LNCAP (cell line): ENCODE data around the gene JUND.

Source experiments
- TF ChIP-seq, protein P1 (sequence below): fragments of 450-650 bp; IDR thresholded peaks from 2 replicates; pipeline ENCODE4 v1.5.1; 2017; ENCODE audit warnings: mild to moderate bottlenecking

JUND gene

GRCh38 chr19:18297308-18297707 is 15.9 kb upstream of the JUND start:
- TF ChIP-seq, protein P1, sequence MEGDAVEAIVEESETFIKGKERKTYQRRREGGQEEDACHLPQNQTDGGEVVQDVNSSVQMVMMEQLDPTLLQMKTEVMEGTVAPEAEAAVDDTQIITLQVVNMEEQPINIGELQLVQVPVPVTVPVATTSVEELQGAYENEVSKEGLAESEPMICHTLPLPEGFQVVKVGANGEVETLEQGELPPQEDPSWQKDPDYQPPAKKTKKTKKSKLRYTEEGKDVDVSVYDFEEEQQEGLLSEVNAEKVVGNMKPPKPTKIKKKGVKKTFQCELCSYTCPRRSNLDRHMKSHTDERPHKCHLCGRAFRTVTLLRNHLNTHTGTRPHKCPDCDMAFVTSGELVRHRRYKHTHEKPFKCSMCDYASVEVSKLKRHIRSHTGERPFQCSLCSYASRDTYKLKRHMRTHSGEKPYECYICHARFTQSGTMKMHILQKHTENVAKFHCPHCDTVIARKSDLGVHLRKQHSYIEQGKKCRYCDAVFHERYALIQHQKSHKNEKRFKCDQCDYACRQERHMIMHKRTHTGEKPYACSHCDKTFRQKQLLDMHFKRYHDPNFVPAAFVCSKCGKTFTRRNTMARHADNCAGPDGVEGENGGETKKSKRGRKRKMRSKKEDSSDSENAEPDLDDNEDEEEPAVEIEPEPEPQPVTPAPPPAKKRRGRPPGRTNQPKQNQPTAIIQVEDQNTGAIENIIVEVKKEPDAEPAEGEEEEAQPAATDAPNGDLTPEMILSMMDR, result no peak

DNA sequence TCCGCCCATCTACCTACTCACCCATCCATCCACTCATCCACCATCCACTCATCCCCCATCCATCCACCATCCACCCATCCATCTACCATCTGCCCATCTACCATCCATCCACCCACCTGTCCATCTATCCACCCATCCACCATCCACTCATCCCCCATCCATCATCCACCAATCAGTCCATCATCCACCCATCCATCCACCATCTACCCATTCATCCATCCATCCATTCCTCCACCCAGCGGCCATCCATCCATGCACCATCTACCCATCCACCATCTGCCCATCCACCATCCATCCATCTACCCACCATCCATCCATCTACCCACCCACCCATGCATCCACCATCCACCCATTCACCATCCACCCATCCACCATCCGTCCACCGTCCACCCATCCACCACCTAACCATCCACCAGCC is 13.6 kb upstream of the JUND start:
- TF ChIP-seq, protein P1, result no peak

DNA sequence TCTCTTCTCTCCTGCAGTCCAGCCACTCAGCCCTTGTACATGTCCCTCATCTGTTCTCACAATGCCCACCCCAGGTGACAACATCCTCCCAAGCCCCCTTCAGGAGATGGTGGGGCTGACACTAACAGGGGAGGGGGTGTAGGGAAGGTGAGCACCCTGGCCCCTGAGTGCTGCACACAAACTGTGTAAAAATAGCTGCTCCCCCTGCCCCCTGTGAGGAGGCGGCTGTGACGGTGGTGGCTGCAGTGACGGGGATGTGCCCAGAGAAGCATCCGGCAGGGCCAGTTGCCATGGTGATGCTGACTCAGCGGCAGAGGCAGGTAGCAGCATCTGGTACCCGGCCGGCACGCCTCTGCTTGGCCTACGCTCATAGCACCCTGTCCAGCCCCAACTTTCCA is 13.0 kb upstream of the JUND start:
- TF ChIP-seq, protein P1, result no peak

GRCh38 chr19:18293642-18294466 is 12.4 kb upstream of the JUND start:
- TF ChIP-seq, protein P1, result no peak

- TF ChIP-seq, protein P1, result no peak
These were observed 11.6 kb upstream of the JUND start for GRCh38 chr19:18292810-18293641.

GRCh38 chr19:18292462-18292809 is 11.0 kb upstream of the JUND start:
- TF ChIP-seq, protein P1, result no peak

DNA sequence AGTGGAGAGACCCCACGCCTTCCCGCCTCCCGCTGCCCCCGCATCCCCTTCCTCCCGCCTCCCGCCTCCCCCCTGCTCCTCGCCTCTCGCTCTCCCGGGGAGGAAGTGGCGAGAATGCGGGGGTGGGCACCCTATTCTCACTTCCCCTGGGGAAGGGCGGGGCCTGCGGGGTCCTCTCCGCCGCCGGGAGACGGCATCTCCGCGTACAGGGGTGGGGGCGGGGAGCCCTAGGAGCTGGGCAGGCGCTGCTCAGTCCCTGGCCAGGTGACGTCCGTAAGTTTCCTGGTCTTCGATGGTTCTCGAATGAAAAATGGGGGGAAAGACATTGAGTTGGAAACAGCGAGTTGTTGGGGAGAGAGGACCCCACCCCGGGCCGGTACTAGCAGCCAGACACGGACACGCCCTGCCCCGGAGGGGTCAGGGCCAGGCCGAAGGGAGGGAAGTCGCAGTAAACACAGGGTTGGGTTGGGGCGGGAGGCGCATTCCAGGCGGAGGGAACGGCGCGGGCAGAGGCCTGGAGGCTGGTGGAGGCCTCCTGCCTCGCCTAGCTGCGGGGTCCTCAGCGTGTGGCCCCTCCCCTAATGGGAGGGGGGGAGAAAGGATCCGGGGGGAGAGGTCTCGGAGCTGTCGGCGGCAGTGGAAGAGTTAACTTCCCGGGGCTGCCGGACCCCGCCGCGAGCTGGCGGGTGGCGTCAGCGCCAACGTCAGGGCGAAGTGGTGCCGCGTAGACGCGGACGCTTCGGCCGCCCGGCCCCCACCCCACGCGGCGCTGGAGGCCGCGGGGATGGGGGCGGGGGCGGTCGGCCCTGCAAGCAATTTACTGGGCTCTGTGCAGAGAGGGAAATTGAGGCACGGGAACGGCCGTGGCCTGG is 10.4 kb upstream of the JUND start:
- TF ChIP-seq, protein P1, result no peak
